Mucosa of descending colon (tissue), 3 donors: Measurements from ENCODE around the gene PPP3CA. TPM values are rescaled to one million over a fixed set of nuclear protein-coding genes. Genes with fewer than 3 reads are reported as not detected.

ENCODE experiments used
- ATAC-seq: fragments of 200-7000 bp; cut with Tn5 transposase; one replicate; pipeline ENCODE4 v1.9.1; 2020; ENCODE audit warnings: mild to moderate bottlenecking, moderate library complexity
- DNase-seq, 3 donors: peaks; one replicate each; pipeline ENCODE4 v3.0.0-alpha.2; 2020
- H3K36me3 ChIP-seq: fragments of 200-600 bp; one replicate; pipeline ENCODE4 v1.8.0; 2021; ENCODE audit warnings: low read depth, mild to moderate bottlenecking
- H3K4me1 ChIP-seq: fragments of 200-600 bp; one replicate; pipeline ENCODE4 v1.8.0; 2021; ENCODE audit warnings: low read depth, mild to moderate bottlenecking
- H3K4me3 ChIP-seq: fragments of 200-600 bp; one replicate; pipeline ENCODE4 v1.8.0; 2021; ENCODE audit warnings: mild to moderate bottlenecking
- H3K9me3 ChIP-seq: fragments of 200-600 bp; one replicate; pipeline ENCODE4 v1.8.0; 2021; ENCODE audit warnings: mild to moderate bottlenecking
- intact Hi-C, 2 donors: fragments of 100-400 bp; cut with DNase I in 1 of 2; cut with micrococcal nuclease in 1 of 2; formaldehyde crosslinking; loops; one replicate each; pipeline versions ENCODE4 v1.11.0 to v1.11.1; 2022; cut with DNase I, micrococcal nuclease
- total RNA-seq, 3 donors: library from RNA; stranded (reverse); fragmentation: NEBNext Ultra II Directional in 2 of 3; extraction: Animal tissue kit (Norgen Biotek cat#: 25700) in 2 of 3; gene quantifications; one replicate each; pipeline versions ENCODE4 v1.2.1 to v1.2.4, GENCODE V29; 2021 to 2023
- TF ChIP-seq, protein P1 (sequence below): fragments of 200-600 bp; IDR thresholded peaks from one replicate; pipeline ENCODE4 v1.8.0; 2022; ENCODE audit warnings: antibody characterized with exemption, mild to moderate bottlenecking
- donor health status: DM: no; HTN: no; CAD: no; lungs with moderate emphysema.
- donor health status: DM: no; HTN: no; CAD: no.
- donor health status: DM: no; HTN: yes; CAD: no.

The PPP3CA gene
- total RNA-seq, 3 donors from 2014 or later = 38.3 to 47.6 (median 40.4) TPM

DNA sequence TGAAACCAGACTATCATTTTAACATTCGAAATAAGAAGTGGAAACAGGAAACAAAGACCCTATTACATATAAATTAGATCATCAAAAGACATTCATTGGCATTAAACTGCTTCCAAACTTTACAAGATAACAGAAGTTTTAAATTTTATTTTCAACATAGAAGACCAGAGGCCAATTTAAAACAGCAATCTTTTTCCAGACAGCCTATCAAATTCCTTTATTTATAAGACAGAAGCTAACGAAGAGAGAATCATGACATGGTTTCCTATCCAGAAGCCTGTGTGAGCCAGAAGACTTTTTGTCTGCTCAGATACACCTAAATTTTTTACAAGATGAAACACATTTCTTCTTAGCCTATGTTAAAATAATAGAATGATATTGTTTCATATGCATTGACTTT, 291.9 kb downstream of the PPP3CA start:
- intact Hi-C loops = no loop called here
- DNase-seq (no peak), ATAC-seq (no peak)
- TF ChIP-seq, protein P1, sequence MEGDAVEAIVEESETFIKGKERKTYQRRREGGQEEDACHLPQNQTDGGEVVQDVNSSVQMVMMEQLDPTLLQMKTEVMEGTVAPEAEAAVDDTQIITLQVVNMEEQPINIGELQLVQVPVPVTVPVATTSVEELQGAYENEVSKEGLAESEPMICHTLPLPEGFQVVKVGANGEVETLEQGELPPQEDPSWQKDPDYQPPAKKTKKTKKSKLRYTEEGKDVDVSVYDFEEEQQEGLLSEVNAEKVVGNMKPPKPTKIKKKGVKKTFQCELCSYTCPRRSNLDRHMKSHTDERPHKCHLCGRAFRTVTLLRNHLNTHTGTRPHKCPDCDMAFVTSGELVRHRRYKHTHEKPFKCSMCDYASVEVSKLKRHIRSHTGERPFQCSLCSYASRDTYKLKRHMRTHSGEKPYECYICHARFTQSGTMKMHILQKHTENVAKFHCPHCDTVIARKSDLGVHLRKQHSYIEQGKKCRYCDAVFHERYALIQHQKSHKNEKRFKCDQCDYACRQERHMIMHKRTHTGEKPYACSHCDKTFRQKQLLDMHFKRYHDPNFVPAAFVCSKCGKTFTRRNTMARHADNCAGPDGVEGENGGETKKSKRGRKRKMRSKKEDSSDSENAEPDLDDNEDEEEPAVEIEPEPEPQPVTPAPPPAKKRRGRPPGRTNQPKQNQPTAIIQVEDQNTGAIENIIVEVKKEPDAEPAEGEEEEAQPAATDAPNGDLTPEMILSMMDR = no peak
- Histone ChIP-seq H3K4me3 (no peak overlapping the region), H3K4me1 (no peaks in the 10 kb centered on the region), H3K9me3 (no peaks in the 10 kb centered on the region), H3K36me3 (no peaks in the 10 kb centered on the region)

DNA sequence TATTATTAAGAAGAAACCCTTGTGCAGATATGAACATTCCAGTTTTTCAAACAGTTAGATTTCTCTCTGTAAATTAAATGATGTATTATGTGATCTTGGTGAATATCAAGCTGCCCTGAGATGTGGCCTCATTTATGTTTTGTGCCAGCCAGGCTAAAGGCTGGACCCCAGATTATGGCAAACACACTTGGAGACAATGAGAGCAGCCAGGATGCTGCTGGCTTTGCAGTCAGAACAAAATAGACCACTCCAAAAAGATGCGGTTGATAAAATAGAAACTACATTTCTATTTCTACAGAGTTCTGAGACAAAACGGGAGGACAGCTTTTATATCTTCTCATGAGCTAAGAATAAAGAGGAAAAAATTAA, 296.5 kb downstream of the PPP3CA start:
- H3K4me1 ChIP-seq = no peaks in the 10 kb centered on the region
- DNase-seq (no peak), ATAC-seq (no peak)
- TF ChIP-seq, protein P1 = no peak
- no peak overlapping the region for H3K4me3 ChIP-seq
- H3K36me3 ChIP-seq = no peaks in the 10 kb centered on the region
- intact Hi-C loops = no loop called here
- H3K9me3 ChIP-seq = no peaks in the 10 kb centered on the region

DNA sequence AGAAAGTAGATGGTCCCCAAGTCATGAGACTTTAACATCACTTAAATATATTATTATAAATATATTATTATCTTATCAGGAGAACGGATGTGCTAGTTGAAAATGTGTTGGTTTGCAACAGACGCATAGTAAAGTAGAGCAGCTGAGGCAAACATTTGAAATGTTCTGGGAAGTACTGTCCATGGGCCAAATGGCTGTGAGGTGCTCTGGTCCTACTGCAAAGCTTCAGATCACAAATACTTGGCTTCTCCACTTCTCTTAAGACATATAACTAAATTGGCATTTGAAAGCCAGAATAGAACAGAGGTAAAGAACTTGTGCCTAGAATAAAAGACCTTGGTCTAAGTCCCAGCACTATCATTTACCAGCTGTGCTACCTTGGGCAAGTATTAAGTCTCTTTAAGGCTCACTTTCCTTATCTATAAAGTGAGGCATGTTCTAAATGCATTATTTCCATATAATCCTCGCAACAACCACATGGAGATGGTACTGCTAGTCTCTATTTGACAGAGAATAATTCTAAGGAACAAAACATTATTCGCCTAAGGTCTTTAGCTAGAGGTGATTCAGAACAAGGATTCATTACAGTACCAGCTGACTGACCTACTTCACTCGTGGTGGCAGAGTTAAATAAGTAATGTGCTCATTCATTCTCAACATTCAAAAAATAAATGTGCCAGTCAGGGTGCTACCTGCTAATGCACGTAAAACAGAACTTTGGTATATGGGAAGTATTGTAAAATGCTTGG, 297.1 kb downstream of the PPP3CA start:
- no peak for ATAC-seq
- no peaks in the 10 kb centered on the region for H3K36me3 ChIP-seq
- no peaks in the 10 kb centered on the region for H3K4me1 ChIP-seq
- intact Hi-C loops = no loop called here
- DNase-seq = no peak
- H3K4me3 ChIP-seq = no peak overlapping the region
- no peaks in the 10 kb centered on the region for H3K9me3 ChIP-seq
- TF ChIP-seq, protein P1 = no peak

DNA sequence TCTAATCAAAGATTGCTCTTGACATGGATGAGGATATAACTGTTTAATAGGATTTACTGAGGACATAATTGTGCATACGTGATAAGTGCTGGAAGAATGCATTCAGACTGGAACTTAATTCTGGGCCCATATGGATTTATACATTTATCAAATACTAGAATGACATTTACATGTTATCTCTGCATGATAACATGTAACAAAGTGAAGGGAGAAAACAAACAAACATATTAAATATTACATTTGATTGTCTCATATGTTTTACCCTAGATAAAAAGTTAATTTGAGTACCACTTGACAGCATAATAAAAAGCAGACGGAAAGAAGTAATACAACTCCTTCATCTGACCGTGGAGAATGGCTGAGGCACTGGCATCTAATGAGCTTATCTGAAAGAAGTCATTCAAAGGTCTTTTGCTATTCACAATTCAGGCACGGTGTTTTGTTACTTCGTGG, 297.8 kb downstream of the PPP3CA start:
- intact Hi-C loops = no loop called here
- no peak overlapping the region for H3K4me3 ChIP-seq
- TF ChIP-seq, protein P1 = no peak
- H3K9me3 ChIP-seq = no peaks in the 10 kb centered on the region
- DNase-seq (no peak), ATAC-seq (no peak)
- H3K4me1 ChIP-seq = no peaks in the 10 kb centered on the region
- no peaks in the 10 kb centered on the region for H3K36me3 ChIP-seq

DNA sequence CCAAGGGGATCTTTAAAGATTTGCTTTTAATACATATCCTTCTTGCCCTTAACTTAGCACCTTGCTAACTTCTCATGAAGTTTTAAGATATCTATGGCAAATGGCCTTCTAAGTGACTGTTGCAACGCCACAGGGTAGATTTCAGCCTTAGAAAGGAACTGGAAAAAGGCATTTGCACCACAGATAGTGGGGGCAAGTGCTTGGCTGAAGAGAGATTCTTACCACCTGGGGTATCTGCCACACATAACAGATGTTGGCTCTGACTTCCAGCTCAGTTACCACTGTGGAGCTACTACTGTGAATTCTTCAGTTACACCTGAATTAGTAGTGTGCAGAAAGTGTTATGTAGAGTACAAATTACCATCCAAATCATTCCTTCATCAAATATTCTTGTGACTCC, 302.6 kb downstream of the PPP3CA start:
- ATAC-seq = no peak
- no peaks in the 10 kb centered on the region for H3K9me3 ChIP-seq
- DNase-seq = no peak
- no peaks in the 10 kb centered on the region for H3K36me3 ChIP-seq
- TF ChIP-seq, protein P1 = no peak
- intact Hi-C loops = no loop called here
- no peaks in the 10 kb centered on the region for H3K4me1 ChIP-seq
- H3K4me3 ChIP-seq = no peak overlapping the region
